GM23338 (cell line): ENCODE measurements around the gene PRAC1.

Experiments used
- EZH2 ChIP-seq: fragments of 200-600 bp; sonication (generic); IDR thresholded peaks from one replicate; pipeline ENCODE4 v1.8.0; 2017; ENCODE audit warnings: antibody characterized with exemption, mild to moderate bottlenecking, low read depth; ENCODE audit not compliant: unreplicated experiment
- TF ChIP-seq, protein P1 (sequence below), 2 experiments: fragments of 200-600 bp in 1 of 2; sonication (generic) in 1 of 2; conservative IDR thresholded peaks; 2 replicates each; pipeline versions ENCODE4 v1.5.1 to v1.6.1; 2016 to 2017; ENCODE audit warnings: antibody characterized with exemption in 2 of 2, low read depth in 2 of 2, mild to moderate bottlenecking in 2 of 2, moderate library complexity in 1 of 2

DNA sequence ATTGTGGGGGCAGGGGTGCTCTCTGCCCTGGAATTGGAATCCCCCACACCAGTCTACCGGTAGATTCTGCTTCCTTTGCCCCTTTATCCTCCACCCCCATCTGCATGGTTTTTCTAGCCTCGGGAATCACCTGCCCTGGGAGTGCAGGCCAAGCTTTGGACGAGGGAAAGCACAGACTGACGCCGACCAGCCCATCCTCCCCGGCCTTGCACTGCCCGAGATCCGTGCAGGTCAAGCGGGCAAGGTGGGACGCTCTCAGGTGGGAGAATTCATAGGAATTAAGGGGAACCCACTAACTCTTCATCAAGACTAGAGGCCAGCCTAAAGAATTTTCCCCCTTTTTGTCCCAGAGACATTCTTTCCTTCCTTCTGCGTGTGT is 16.1 kb upstream of the PRAC1 start:
- TF ChIP-seq, protein P1, sequence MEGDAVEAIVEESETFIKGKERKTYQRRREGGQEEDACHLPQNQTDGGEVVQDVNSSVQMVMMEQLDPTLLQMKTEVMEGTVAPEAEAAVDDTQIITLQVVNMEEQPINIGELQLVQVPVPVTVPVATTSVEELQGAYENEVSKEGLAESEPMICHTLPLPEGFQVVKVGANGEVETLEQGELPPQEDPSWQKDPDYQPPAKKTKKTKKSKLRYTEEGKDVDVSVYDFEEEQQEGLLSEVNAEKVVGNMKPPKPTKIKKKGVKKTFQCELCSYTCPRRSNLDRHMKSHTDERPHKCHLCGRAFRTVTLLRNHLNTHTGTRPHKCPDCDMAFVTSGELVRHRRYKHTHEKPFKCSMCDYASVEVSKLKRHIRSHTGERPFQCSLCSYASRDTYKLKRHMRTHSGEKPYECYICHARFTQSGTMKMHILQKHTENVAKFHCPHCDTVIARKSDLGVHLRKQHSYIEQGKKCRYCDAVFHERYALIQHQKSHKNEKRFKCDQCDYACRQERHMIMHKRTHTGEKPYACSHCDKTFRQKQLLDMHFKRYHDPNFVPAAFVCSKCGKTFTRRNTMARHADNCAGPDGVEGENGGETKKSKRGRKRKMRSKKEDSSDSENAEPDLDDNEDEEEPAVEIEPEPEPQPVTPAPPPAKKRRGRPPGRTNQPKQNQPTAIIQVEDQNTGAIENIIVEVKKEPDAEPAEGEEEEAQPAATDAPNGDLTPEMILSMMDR (conservative IDR thresholded peaks at IDR 0.05; ENCODE audit: low read depth in 2 of 2): no peak
- TF ChIP-seq EZH2: no peak
